ENCODE results near the gene KCNC3.

DNA sequence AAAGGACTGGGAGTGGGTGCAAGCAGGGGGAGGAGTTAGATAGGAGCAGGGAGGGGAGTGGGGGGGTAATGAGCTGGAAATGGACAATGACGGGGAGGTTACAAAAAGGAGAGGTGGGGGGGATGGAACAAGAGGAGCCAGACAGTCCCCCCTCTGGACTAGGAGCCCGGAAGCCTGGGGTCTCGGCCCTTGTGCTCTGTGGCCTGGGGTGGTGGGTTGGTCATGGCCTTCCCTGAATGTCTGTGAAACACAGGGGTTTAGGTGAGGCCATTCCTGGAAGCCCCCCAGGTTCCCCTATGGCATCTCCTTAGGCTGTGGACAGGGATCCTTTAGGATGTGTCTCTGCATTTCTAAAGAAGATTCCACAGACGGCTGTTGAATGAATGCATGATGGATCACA lies 12.1 kb downstream of the KCNC3 start:
- TF ChIP-seq YY1 (IDR thresholded peaks at IDR 0.05; ENCODE audit: insufficient read depth, insufficient read length), result no peak
- TF ChIP-seq ZNF274 (IDR thresholded peaks at IDR 0.05; ENCODE audit: low read depth, low read length), result no peak

Data from NT2/D1 (cell line).